GM12891 (cell line): ENCODE data around the gene KANSL1.
A peak's percentile ranks its signal among the peaks of the same experiment; 100 is the strongest.
"Not testable (repeated sequence)": the region's sequence is repeated elsewhere in the genome, so short reads cannot be mapped to it uniquely, and the experiment has no call there.

Source experiments
- DNase-seq: peaks from one replicate; pipeline ENCODE4 v3.0.0; 2011; ENCODE audit warnings: low spot score; ENCODE audit not compliant: insufficient read length
- FAIRE-seq: peaks from 2 replicates; lab custom pipeline; 2011; peaks lifted over from hg19 to GRCh38; lab: Jason Lieb, UNC
- PAX5 ChIP-seq: IDR thresholded peaks from 2 replicates; pipeline ENCODE4 v1.6.1; 2011; ENCODE audit warnings: low read length, moderate library complexity, mild to moderate bottlenecking; ENCODE audit not compliant: insufficient read depth, severe bottlenecking
- POLR2A ChIP-seq: IDR thresholded peaks from 2 replicates; pipeline ENCODE4 v1.6.1; 2011; ENCODE audit warnings: low read depth, low read length, control low read depth
- POLR2AphosphoS5 ChIP-seq: IDR thresholded peaks from 2 replicates; pipeline ENCODE4 v1.6.1; 2011; ENCODE audit warnings: low read depth, low read length, control low read depth
- POU2F2 ChIP-seq: IDR thresholded peaks from 2 replicates; pipeline ENCODE4 v1.6.1; 2011; ENCODE audit warnings: low read depth, mild to moderate bottlenecking, control low read depth, low read length, moderate library complexity
- SPI1 ChIP-seq: IDR thresholded peaks from 2 replicates; pipeline ENCODE4 v1.6.1; 2011; ENCODE audit warnings: low read depth, low read length, control low read depth
- TAF1 ChIP-seq: IDR thresholded peaks from 2 replicates; pipeline ENCODE4 v1.6.1; 2011; ENCODE audit warnings: low read depth, low read length, control low read depth

The KANSL1 gene

DNA sequence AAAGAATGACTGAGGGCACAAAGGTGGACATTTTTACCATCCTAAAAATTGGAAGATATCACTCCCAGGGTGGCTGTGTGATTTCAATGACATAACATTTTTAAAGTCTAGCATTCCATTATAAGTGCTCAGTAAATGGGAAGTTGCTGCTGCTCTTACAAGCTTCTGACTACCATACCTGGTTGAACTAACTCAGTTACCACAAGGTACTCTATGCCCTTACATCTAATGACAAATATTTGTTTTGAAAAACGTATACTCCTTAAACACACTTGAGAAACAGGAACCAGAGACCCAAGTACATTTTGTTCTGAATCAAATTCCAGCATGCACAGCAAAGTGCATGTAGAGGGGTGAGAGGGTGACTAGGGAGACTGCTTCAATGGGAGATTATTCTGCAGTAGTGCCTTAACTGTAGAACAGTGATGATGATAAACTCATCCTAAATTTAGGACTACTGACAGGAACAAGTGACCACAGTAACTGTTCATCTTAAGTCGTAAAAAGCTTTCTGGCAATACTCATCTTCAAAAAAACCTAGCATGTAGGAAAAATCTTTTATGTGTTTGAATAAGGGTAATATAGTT, 83.5 kb downstream of the KANSL1 start:
- FAIRE-seq (peak; percentile 90), DNase-seq (no peak)
- TF ChIP-seq PAX5 (no peak), TAF1 (no peak), POLR2AphosphoS5 (no peak), SPI1 (no peak), POLR2A (no peak), POU2F2 (no peak)

GRCh38 chr17:46108550-46109110, 84.6 kb downstream of the KANSL1 start:
- TF ChIP-seq TAF1 (no peak), PAX5 (no peak), POLR2A (no peak), SPI1 (no peak), POU2F2 (no peak)
- FAIRE-seq (peak; percentile 76), DNase-seq (no peak)

- no peak for FAIRE-seq
- no peak for DNase-seq
- TF ChIP-seq POU2F2: no peak
- no peak for TF ChIP-seq POLR2A
Observed at GRCh38 chr17:46108120-46108519, 85.1 kb downstream of the KANSL1 start.

GRCh38 chr17:46106966-46107644, 86.1 kb downstream of the KANSL1 start:
- no peak for DNase-seq
- TF ChIP-seq POLR2AphosphoS5: no peak
- TF ChIP-seq TAF1: no peak
- no peak for TF ChIP-seq PAX5
- no peak for TF ChIP-seq POLR2A
- no peak for TF ChIP-seq SPI1
- no peak for TF ChIP-seq POU2F2
- FAIRE-seq: no peak

- FAIRE-seq: peak; percentile 78
- not testable (repeated sequence) for DNase-seq
Observed at GRCh38 chr17:46102806-46103205, 90.4 kb downstream of the KANSL1 start.

DNA sequence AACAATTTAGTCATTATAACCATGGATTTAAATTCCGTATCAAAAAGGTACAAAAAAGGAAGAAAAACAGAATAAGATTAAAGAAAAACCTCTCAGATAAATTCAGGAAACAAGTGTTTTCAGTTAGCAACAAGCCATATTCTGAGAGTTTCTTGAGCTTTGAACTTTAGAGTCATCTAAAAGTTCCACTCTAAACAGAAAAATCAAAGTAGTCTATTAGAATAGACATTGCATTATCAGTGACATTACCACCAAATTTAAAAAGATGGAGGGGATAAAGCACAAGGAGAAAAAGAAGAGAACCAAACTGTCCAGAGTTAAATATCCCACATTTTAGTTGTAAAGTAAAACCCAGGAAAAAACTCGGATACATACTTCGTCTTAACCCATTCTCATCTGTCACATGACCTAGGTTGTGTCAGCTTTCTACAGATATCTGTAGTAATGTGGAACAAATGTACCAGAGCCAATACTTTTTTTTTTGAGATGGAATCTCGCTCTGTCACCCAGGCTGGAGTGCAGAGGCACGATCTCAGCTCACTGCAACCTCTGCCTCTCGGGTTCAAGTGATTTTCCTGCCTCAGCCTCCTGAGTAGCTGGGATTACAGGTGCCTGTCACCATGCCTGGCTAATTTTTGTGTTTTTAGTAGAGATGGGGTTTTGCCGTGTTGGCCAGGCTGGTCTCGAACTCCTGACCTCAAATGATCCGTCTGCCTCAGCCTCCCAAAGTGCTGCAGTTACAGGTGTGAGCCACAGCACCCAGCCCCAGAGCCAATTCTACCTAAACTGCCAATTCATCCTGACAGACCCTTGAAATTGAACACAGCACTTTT, 91.2 kb downstream of the KANSL1 start:
- DNase-seq: not testable (repeated sequence)
- FAIRE-seq: peak; percentile 76

- TF ChIP-seq SPI1 (no peak), POLR2A (no peak), TAF1 (no peak), PAX5 (no peak)
- no peak for FAIRE-seq
- DNase-seq: no peak
Observed at GRCh38 chr17:46100590-46100989, 92.6 kb downstream of the KANSL1 start.

- FAIRE-seq (no peak), DNase-seq (no peak)
- no peak for TF ChIP-seq SPI1
- TF ChIP-seq POLR2AphosphoS5: no peak
- TF ChIP-seq POU2F2: no peak
- no peak for TF ChIP-seq TAF1
- no peak for TF ChIP-seq PAX5
- no peak for TF ChIP-seq POLR2A
Observed at GRCh38 chr17:46099865-46100264, 93.4 kb downstream of the KANSL1 start.

DNA sequence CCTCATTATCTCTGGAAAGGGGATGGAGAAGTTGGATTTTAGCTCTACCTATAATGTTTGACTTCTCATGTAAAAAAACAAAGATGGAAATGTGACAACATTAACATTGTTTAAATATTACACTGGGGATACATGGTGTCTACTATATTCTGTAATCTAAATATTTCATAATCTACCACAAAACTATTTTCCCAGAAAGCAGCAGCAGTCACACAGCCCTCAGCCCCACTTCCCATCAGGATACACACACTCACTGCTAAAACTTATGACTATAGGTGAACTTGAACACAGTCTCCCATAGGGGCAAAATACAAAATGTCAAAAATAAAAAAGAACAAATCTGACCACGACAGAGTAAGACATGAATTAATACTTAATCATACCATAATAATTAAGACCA, 95.7 kb downstream of the KANSL1 start:
- TF ChIP-seq PAX5 (no peak), POU2F2 (no peak), POLR2A (no peak), TAF1 (no peak), SPI1 (no peak), POLR2AphosphoS5 (no peak)
- FAIRE-seq: no peak

GRCh38 chr17:46092991-46093390, 100.2 kb downstream of the KANSL1 start:
- DNase-seq: no peak
- no peak for TF ChIP-seq POU2F2
- no peak for TF ChIP-seq TAF1
- no peak for TF ChIP-seq POLR2A
- TF ChIP-seq SPI1: no peak
- TF ChIP-seq PAX5: no peak
- no peak for TF ChIP-seq POLR2AphosphoS5
- no peak for FAIRE-seq

More for the DNA sequence above, 95.7 kb downstream of the KANSL1 start:
- no peak for DNase-seq
